Measurements from ENCODE around the gene PDE11A.
"Not testable (repeated sequence)": the region's sequence is repeated elsewhere in the genome, so short reads cannot be mapped to it uniquely, and the experiment has no call there.

PDE11A gene

DNA sequence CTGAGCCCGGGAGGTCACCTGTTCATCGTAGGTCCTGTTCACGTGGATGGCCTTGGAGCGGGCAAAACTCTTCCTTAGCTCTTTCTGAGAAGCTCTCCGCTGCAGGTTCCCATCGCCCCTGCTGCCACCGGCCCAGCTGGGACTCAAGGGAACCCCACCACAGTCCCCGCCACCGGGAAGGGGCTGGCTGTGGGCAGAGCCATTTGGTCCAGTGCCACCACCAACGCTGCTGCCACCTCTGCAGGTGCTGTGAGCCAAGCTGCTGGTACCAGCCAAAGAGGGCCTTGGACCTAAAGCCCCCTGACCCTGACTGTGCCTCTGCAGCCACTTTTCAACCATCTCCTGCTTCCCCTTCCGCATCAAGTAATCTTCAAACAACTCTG is 586 bp downstream of the PDE11A start:
- FAIRE-seq (no peak), DNase-seq (ENCODE audit: insufficient read length) (no peak)
- TF ChIP-seq POLR2AphosphoS5 (IDR thresholded peaks at IDR 0.05; ENCODE audit: low read depth, low read length) (no peak), TAF1 (IDR thresholded peaks at IDR 0.05; ENCODE audit: borderline replicate concordance, low read depth, low read length) (no peak), POLR2A (IDR thresholded peaks at IDR 0.05; ENCODE audit: low read depth, low read length) (no peak)

DNA sequence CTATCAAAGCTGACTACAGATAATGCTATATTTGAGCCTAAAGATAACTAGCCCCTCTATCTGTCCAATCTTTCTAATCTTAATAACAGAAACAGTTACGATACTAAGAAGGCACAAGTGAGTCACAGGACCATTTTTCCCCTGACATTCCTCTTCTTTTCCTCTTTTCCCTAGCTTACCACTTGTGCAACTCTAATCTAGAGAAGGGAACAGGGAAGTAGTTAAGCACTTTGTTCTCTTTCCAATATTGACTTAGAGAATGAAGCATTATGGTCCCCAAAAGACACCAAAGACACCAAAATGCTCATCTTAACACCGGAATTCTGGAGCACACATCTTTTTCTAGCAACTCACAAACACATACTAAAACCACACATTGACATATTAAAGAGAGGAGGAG is 1.8 kb downstream of the PDE11A start:
- DNase-seq (ENCODE audit: insufficient read length) (no peak), FAIRE-seq (no peak)
- no peak for TF ChIP-seq TAF1 (IDR thresholded peaks at IDR 0.05; ENCODE audit: borderline replicate concordance, low read depth, low read length)
- TF ChIP-seq POLR2AphosphoS5 (IDR thresholded peaks at IDR 0.05; ENCODE audit: low read depth, low read length) = no peak
- TF ChIP-seq POLR2A (IDR thresholded peaks at IDR 0.05; ENCODE audit: low read depth, low read length) = no peak

DNA sequence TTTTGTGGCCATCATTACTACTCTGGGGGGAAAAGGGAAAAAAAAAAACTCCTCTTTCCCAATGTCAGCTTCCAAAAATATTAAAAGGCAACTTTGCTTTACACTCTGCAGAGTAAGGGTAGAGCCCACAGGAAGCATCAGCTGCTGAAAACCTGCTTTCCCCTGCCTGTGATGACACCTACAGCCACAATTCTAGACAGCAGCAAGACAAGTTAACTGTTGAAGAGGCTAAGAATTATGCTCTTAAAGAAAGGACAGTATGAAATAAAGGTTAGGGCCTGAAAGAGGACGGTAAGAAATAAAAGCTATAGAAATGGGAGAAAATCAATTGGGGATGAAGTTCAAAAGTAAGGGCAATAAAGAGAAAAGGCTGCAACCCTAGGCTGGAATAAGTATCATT is 3.0 kb downstream of the PDE11A start:
- no peak for TF ChIP-seq TAF1 (IDR thresholded peaks at IDR 0.05; ENCODE audit: borderline replicate concordance, low read depth, low read length)
- TF ChIP-seq POLR2AphosphoS5 (IDR thresholded peaks at IDR 0.05; ENCODE audit: low read depth, low read length) = no peak
- no peak for TF ChIP-seq POLR2A (IDR thresholded peaks at IDR 0.05; ENCODE audit: low read depth, low read length)
- DNase-seq (ENCODE audit: insufficient read length) (no peak), FAIRE-seq (no peak)

DNA sequence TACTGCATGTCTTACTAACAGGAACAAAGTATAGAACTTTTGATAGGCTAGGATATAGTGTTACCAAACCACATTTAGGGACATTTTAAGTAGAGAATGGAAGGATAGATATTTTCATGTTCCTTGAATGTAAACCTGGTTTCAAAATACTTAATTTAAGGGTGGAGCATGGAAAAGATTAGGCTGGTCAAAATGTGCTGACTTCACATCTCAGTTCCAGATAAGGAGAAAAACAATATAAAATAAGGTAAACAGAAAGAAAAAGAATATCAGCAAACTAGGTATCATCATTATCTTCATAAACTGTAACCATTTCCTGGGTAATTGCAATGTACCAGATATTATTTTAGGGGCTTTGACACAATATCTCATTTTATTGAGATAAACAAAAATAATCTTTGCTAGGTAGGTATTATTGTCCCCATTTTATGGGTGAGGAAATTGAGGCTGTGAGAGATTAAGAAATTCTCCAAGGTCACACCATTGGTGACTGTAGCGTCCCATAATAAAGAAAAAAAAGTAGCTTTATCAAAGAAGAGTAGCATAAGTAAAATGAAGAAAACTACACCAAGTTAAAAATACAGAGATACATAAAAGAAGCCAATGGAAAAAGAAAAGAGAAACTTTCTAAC is 3.6 kb downstream of the PDE11A start:
- no peak for TF ChIP-seq TAF1 (IDR thresholded peaks at IDR 0.05; ENCODE audit: borderline replicate concordance, low read depth, low read length)
- no peak for TF ChIP-seq POLR2AphosphoS5 (IDR thresholded peaks at IDR 0.05; ENCODE audit: low read depth, low read length)
- TF ChIP-seq POLR2A (IDR thresholded peaks at IDR 0.05; ENCODE audit: low read depth, low read length) = no peak
- DNase-seq (ENCODE audit: insufficient read length) = no peak
- no peak for FAIRE-seq

DNA sequence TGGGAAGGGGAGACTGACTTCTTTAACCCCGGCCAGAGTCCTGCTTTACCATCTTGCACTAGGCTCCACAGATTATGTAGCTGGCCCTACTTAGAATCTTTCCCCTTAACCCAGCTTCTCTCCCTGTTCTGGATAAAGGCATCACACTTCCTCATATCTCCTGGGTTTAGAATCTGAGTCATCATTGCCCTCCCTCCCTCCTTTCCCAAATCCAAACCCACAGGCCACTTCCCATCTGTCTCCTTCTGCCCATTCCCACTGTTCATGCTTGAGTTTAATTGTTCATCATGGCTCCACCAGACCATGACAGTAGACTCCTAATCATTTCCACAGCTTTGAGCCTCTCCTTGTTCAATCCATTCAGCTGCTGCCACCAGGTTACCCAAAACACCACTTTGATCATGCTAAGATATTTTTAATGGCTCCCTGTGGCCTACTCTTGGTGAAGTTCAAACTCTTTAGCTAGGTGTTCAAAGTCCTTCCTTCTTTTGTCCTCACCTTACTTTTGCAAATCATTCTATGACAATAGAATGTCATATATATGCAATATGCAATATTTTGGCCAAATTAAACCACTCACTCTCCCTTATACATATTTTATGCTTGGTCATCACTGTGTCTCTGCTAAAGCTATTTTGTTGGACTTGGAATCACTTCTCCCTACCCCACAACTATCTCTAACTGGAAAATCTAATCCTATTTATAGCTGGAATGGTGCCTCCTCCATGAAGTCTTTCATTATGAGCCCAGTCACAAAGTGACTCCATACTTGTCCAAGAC is 5.5 kb downstream of the PDE11A start:
- FAIRE-seq = no peak
- DNase-seq (ENCODE audit: insufficient read length) = no peak
- TF ChIP-seq TAF1 (IDR thresholded peaks at IDR 0.05; ENCODE audit: borderline replicate concordance, low read depth, low read length) (no peak), POLR2AphosphoS5 (IDR thresholded peaks at IDR 0.05; ENCODE audit: low read depth, low read length) (no peak), POLR2A (IDR thresholded peaks at IDR 0.05; ENCODE audit: low read depth, low read length) (no peak)

DNA sequence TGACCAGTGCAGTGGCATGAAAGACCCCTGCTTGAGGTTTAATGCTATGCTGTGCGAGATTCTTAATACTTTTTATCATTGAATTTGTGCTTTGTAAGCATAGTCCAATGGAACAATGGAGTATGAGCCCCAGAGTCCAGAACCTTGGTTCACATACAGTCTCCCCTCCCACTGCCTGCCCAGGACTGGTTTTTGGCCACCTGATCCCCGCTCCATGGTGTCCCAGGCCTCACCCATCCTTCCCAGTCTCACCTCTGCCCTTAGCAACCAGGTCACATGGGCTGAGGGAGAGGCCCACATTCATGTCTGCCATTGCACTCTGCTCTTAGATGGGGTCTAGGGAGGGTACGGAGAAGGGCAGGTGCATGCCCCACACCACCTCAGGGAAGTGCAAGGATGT is 6.3 kb downstream of the PDE11A start:
- no peak for DNase-seq (ENCODE audit: insufficient read length)

DNA sequence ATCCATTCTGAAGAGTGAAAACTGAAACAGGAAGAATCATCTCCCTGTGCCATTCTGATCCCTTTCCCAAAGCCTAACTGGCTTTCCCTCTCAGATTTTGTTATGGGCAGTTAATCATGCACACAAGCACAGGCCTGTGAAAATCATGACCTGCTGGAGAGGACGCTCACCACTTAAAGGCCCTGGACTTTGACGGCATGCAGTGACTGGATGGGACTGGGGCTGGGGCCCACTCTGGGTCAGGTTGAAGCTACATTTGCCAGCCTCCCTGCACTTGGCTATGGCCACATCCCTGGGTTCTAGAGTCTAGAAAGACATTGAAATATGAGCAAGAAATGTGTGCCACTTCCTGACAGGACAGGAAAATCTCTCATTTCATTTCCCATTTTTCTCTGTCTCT is 12.9 kb downstream of the PDE11A start:
- FAIRE-seq (no peak), DNase-seq (ENCODE audit: insufficient read length) (no peak)
- TF ChIP-seq TAF1 (IDR thresholded peaks at IDR 0.05; ENCODE audit: borderline replicate concordance, low read depth, low read length) = no peak
- no peak for TF ChIP-seq POLR2AphosphoS5 (IDR thresholded peaks at IDR 0.05; ENCODE audit: low read depth, low read length)
- TF ChIP-seq POLR2A (IDR thresholded peaks at IDR 0.05; ENCODE audit: low read depth, low read length) = no peak

More for the DNA sequence above, 6.3 kb downstream of the PDE11A start:
- TF ChIP-seq POLR2A (IDR thresholded peaks at IDR 0.05; ENCODE audit: low read depth, low read length) (no peak), TAF1 (IDR thresholded peaks at IDR 0.05; ENCODE audit: borderline replicate concordance, low read depth, low read length) (no peak), POLR2AphosphoS5 (IDR thresholded peaks at IDR 0.05; ENCODE audit: low read depth, low read length) (no peak)
- FAIRE-seq = no peak

DNA sequence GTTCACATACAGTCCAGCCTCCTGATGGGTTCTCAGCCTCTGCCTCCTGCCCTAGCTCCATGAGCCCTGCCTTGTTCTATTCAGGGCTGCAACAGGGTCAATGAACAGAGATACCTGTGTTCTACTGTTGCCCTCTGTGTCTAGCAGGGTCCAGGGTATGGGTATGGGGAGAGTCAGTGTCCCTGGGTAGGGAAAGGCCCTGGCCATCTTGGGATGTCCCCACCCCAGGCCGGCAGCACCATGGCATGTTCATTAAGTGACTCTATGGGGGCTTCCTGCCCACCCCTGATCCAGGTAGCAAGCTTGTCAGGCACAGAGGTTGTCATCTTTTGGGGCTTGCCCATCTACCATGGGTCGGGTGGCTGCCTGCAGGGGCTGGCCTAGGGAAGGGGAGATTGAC is 13.5 kb downstream of the PDE11A start:
- FAIRE-seq = no peak

DNA sequence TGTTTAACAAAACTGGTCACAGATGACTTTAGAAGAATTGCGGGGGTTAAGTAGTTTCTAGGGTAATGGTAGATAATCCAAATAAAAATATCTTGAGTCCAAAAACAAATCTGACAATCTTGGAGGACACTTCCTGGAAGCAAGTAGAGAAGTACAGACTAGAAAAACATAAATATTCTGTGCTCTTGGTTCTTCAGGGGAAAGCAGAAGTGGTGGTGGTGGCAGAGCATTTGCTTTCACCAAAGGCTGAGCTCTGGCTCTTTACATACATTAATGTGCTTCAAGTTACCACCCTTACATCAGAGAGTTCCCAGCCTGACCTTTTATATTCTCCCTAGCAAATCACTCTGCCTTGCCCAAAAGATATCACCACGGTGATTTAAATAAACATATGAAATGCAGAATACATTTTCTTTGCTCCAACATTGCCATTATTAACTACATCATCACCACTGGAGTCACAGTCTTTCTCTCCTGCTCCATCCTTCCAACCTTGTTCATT is 15.3 kb downstream of the PDE11A start:
- FAIRE-seq (no peak), DNase-seq (ENCODE audit: insufficient read length) (no peak)
- TF ChIP-seq TAF1 (IDR thresholded peaks at IDR 0.05; ENCODE audit: borderline replicate concordance, low read depth, low read length) (no peak), POLR2A (IDR thresholded peaks at IDR 0.05; ENCODE audit: low read depth, low read length) (no peak), POLR2AphosphoS5 (IDR thresholded peaks at IDR 0.05; ENCODE audit: low read depth, low read length) (no peak)

More for the DNA sequence above, 13.5 kb downstream of the PDE11A start:
- DNase-seq (ENCODE audit: insufficient read length) = no peak
- no peak for TF ChIP-seq TAF1 (IDR thresholded peaks at IDR 0.05; ENCODE audit: borderline replicate concordance, low read depth, low read length)
- TF ChIP-seq POLR2A (IDR thresholded peaks at IDR 0.05; ENCODE audit: low read depth, low read length) = no peak
- no peak for TF ChIP-seq POLR2AphosphoS5 (IDR thresholded peaks at IDR 0.05; ENCODE audit: low read depth, low read length)

DNA sequence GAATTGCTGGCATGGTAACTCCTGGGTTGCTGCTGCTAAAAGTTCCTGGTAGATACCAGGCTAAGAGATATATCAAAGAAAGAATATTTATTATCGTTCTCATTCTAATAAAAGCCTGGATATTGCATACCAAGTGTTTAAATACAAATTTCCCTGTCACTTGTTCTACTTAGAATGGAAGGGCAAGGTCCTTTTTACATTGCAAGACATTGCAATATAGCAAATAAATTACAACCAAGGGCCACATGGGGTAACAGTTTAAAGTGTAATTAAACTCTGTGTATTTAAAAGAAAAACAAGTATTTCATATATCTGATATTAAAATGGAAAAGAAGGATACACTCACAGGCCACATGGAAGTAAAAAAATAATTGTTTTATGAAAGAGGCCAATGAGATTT is 16.2 kb downstream of the PDE11A start:
- DNase-seq (ENCODE audit: insufficient read length) = no peak
- no peak for TF ChIP-seq POLR2A (IDR thresholded peaks at IDR 0.05; ENCODE audit: low read depth, low read length)
- no peak for TF ChIP-seq POLR2AphosphoS5 (IDR thresholded peaks at IDR 0.05; ENCODE audit: low read depth, low read length)
- no peak for FAIRE-seq

DNA sequence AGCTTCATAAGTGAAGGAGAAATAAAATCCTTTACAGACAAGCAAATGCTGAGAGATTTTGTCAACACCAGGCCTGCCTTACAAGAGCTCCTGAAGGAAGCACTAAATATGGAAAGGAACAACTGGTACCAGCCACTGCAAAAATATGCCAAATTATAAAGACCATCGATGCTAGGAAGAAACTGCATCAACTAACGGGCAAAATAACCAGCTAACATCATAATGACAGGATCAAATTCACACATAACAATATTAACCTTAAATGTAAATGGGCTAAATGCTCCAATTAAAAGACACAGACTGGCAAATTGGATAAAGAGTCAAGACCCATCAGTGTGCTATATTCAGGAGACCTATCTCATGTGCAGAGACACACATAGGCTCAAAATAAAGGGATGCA is 21.3 kb downstream of the PDE11A start:
- not testable (repeated sequence) for DNase-seq (ENCODE audit: insufficient read length); FAIRE-seq

DNA sequence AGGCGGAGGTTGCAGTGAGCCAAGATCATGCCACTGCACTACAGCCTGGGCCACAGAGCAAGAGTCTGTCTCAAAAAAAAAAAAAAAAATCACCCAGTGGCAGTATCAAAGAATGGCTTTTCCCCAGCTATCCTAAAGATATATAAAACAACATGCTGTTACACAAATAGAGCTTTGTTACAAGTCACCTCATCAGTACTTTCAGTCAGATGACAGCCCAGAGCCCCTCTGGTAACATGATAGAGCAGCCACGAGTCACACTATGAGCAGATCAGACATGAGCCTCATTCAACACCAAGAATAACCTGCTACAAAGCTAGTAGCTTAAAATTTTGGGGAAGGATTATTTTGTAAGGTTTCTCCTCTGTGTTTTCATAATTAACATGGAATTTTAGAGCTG is 25.2 kb downstream of the PDE11A start:
- DNase-seq (ENCODE audit: insufficient read length) (no peak), FAIRE-seq (no peak)
- TF ChIP-seq POLR2AphosphoS5 (IDR thresholded peaks at IDR 0.05; ENCODE audit: low read depth, low read length) = no peak

All from GM12892 (cell line).